CD4-positive, alpha-beta T cell treated with Interleukin-10 for 1 hour (primary cell): ENCODE results near the gene GLI3.

ENCODE experiments used
- DNase-seq: peaks from one replicate; pipeline ENCODE4 v3.0.0-alpha.2; 2020

The GLI3 gene

DNA sequence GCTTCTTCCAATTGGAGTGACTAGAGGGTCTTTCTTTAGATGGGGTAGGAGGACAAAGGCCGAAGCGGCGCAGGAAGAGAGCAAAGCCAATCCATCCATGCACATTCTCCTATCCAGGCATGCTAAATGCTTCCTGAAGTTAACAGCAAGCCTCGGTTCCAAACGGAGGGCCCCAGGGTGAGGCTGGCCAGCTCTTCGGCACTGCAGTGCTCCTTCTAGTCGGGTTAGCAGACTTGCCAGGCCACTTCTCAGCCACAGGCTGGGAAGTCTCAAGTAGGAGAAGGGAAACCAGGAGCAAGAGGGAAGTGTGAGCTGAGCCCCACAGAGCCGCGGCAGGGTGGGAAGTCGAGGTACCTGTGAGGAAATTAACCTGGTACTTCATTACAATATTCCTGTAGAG is 280.3 kb downstream of the GLI3 start:
- DNase-seq, result no peak

DNA sequence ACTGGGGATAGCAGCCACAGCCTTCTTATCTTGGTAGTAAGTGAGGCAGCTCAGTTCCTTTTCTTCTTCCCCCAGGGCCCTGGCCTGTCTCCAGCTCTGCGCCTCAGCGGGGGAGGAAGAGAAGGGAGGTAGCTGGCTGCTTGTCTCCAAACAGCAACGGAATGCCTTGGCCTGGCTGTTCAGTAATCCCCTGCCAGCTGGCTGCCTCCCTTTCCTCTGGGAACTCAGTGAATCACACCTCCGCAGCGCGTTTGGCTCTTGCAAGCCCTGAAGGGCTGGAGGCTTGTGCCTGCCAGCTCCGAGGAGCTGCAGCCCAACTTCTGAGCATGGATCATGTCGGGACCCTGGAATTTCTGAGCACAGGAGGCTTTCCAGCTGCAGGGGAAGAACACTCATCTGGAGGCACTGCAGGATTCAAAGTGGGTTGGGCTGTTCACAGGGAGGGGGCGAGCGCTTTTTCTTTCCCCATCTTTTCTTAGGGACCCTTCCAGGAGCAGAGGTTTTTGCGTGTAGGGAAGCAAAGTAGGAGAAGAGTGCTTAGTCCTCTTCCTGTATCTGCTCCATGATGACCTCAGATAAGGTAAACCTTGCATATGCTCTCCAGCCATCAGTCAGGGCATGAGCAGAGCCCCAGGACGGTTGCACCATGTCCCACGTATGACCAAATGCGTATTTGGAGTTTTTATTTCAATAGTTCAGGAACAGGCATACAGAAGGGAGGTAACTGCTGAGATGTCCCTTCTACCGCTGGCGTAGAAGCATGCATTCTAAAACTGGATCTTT is 280.9 kb downstream of the GLI3 start:
- no peak for DNase-seq

GRCh38 chr7:41955451-41955850 is 281.6 kb downstream of the GLI3 start:
- no peak for DNase-seq

GRCh38 chr7:41954976-41955375 is 282.0 kb downstream of the GLI3 start:
- no peak for DNase-seq

DNA sequence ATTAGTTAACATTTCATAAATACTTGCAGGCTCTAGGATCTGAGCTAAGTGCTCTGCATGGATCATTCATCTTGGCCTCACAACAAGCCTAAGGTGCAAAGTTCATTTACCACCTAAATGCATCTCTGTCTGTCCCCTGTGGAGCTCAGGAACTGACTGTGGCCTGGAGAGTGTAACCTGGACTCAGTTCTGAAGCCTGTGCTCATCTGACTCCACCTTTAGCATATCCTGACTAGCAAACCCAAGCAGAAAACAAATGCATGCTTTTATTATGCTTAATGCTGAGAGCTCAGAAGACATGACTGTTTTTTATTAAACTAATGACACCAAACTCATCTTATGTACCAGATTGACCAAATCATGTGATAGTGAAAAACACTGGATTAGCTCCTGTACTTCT is 288.5 kb downstream of the GLI3 start:
- DNase-seq, result no peak

- peak; percentile 56 for DNase-seq
These were observed 293.9 kb downstream of the GLI3 start for GRCh38 chr7:41943094-41943577.

DNA sequence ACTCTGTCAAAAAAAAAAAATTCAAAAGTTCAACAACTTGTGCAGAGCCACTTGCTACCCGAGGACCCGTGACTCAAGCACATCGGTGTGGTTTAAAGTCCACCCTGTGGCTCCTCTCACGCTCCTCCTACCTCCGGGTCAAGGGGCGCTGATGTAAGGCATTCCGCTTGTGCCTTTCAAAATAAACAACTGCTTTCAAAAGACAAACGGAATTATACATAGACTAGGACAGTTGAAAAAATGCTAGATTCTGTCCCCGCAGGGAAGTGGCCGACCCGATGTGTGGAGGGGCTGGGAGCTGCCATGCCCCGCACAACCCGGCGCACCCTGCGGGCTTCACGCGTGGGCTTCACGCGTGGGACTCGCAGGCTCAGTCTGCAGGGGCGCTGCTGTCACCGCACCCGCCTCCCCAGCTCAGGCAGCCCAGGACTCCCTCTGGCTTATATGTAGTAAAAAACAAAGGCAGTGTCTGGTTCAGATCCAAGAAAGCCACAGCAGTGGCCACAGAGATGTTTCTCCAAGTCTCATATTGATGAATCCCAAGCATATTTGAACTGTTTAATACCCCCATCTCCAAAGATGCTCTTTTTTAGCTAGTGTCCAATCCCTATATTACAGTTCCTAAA is 294.4 kb downstream of the GLI3 start:
- no peak for DNase-seq

GRCh38 chr7:41940760-41941343 is 296.2 kb downstream of the GLI3 start:
- peak; percentile 58 for DNase-seq

- DNase-seq, result no peak
These were observed 298.6 kb downstream of the GLI3 start for GRCh38 chr7:41938371-41938770.

- DNase-seq, result no peak
These were observed 303.6 kb downstream of the GLI3 start for GRCh38 chr7:41933427-41933826.

DNA sequence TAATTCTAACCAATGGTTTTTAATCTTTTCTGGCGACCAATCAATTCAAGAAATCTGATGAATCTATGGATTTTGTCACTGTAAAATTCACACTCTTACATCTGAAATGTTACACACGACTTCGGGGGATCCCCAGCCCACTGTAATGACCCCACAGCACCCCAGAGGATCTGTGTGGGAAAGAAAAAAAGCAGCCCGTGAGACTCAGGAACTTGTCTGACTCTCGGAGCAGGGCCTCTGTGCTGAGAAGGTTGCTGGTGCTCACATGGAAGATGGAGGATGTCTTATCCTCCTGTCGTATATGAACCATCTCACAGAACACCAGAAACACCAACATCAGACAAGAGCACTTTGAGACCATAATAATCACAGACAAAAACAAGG is 305.8 kb downstream of the GLI3 start:
- no peak for DNase-seq

GRCh38 chr7:41930538-41931262 is 306.3 kb downstream of the GLI3 start:
- DNase-seq, result no peak

GRCh38 chr7:41928781-41929180 is 308.2 kb downstream of the GLI3 start:
- DNase-seq, result no peak

GRCh38 chr7:41928166-41928565 is 308.8 kb downstream of the GLI3 start:
- DNase-seq, result no peak

DNA sequence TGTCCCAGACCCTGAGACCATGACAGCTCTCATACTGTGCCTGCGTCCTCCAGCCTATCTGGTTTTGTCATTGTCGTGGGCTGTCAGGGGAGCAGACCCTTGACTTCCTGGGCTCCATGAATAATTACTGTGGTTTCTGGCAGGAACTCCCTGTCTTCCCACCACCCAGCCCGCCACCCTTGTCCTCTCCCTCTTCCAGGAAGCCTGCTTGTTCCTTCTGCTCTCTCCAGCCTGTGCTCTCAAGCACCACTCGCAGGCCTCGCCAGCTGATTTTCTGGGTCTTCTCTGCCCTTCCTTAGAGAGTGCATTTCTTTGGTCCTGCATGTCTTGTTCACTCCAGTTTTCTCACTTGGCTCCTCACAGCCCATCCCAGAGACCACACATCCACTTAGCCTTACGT is 309.6 kb downstream of the GLI3 start:
- no peak for DNase-seq

DNA sequence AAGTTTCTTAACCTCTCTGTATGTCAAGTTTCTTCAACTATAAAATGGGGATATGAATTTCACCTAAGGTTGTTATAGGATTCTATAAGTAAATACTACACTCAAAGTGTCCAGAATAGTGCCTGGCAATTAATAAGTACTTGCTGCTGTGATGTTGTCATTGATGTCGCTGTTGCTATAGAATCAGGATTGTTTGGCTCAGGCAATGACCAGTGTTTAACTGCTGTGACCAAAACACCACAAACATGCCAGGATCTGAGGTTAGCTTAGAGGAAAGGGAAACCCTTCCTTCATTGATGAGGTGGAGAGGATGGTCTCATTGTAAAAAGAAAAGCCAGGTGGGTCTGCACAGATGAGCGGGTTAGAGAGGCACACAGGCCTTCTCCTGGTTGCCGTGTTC is 311.1 kb downstream of the GLI3 start:
- DNase-seq, result no peak

GRCh38 chr7:41924796-41925195 is 312.2 kb downstream of the GLI3 start:
- DNase-seq, result no peak

DNA sequence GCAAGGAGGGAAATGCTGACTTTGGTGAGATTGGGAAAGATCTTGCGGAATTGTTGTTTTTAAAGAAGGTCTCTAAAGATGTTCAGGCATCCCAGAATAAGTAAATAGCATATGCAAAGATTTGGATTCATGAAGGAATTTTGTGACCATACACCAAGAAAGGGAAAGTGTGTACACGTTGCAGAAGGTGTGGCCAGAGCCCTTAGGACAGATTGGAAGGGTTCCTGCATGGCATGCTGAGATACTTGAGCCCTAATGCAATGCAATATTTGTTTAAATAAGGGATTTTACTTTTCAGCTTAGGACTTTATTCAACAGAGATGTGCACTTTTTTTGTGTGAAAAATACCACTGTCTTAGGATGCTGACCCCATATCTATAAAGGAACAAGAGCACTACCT is 314.6 kb downstream of the GLI3 start:
- no peak for DNase-seq

DNA sequence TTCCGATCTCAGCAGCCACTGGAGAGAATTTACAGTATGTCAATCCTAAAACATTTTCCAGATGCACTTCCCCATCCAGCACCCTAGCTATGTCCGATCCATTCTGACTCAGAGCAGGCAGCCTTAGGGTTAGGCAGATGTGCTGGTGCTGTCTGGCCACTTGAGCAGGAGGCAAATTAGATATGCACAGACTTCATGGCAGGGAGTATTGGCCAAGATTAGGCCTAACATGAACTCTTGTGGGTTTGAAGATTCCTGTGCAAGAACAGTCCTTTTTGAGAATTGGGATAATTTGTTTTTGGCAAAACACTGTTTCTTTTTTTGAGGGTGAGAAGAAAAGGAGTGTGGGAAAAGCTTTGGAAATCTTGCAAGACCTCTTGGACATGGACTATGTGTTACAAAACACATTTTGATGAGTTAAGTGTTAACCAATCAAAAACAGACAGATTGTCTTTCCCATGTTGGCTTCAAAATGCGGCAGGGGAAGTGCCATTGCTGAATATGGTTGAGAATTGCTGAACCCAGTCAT is 315.5 kb downstream of the GLI3 start:
- no peak for DNase-seq

GRCh38 chr7:41918597-41918996 is 318.4 kb downstream of the GLI3 start:
- no peak for DNase-seq

GRCh38 chr7:41916450-41916927 is 320.5 kb downstream of the GLI3 start:
- DNase-seq, result no peak

- DNase-seq, result no peak
These were observed 321.1 kb downstream of the GLI3 start for GRCh38 chr7:41915871-41916270.
